Measurements from ENCODE around the gene ACMSD.

GRCh38 chr2:134855709-134856108, 17.3 kb downstream of the ACMSD start:
- no peak for TF ChIP-seq ZSCAN25 (CRISPR knock-in tag; IDR thresholded peaks at IDR 0.05)
- TF ChIP-seq ZNF280D (CRISPR knock-in tag; IDR thresholded peaks at IDR 0.05): no peak
- no peak for TF ChIP-seq TAF1 (CRISPR knock-in tag; IDR thresholded peaks at IDR 0.05)
- no peak for TF ChIP-seq HIVEP1 (CRISPR knock-in tag; IDR thresholded peaks at IDR 0.05)
